A549 treated with CpdA at 1 μM for 4 hours (cell line): Measurements from ENCODE around the gene SYNE1. TPM values are rescaled to one million over a fixed set of nuclear protein-coding genes. Genes with fewer than 3 reads are reported as not detected.

Experiments
- total RNA-seq: library from RNA; stranded (reverse); fragments of 200-300 nt; extraction: Qiagen RNA extraction; gene quantifications from 5 replicates; pipeline ENCODE4 v1.2.3, GENCODE V29; 2022; ENCODE audit warnings: low read depth

Gene SYNE1
- 36.9 to 49.8 TPM (median 42.2 TPM) in 5 replicates for total RNA-seq

DNA sequence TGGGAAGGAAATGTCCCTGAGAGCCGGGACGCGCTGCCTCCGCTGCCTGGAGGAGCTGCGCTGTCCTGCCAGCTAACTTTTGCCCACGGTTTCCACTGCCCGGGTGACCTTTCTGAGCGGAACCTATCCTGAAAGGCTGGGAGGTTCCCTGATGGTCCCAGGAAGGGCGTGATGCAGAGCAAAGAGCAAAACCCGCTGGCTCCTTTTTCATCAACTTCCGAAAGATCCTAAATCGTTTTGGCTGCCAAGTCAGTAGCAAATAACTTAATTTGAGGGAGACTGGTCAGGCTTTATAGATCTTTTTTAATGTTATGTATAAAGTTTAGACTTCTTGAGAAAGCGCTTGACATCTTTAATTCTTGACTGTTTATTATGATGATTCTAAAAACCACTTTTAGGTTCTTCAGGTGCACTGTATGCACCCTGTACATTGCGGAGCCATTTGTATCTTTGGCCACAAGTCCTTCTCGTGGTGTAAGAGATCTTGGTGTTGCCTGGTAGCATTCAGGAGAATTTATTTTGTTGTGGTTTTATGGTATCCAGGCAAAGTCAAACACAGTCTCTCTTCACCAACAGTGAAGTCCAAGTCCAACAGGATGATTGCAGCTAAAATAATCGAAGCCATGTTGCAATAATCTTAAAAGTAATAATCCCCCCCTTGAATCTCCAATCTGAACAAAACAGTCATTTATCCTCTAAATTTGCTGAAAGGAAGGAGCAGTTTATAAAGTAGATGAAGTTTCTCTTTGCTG lies at the start of gene SYNE1:
SYNE1 (minus strand) TSS at position 67 of the 752 bp plus-strand sequence. CDS start 9,031 bp downstream, outside the sequence.

Other genes starting within 250 kb of the SYNE1 start
- gene MYCT1, start 60.5 kb upstream of the SYNE1 start, total RNA-seq, result 0.03 to 0.10 TPM (median 0.06 TPM) in 4 of 5 replicates, not detected in the other
- not detected in 5 replicates for gene VIP, start 113.4 kb upstream of the SYNE1 start, total RNA-seq